Left ventricle myocardium inferior (tissue), 1 donor: ENCODE measurements around the gene CALML6. TPM values are rescaled to one million over a fixed set of nuclear protein-coding genes. Genes with fewer than 3 reads are reported as not detected.

ENCODE experiments used
- DNase-seq: peaks from one replicate; pipeline ENCODE4 v3.0.0-alpha.2; 2020
- H3K27ac ChIP-seq: fragments of 200-600 bp; replicated peaks from 2 replicates; pipeline ENCODE4 v1.8.0; 2021
- H3K27me3 ChIP-seq: fragments of 200-600 bp; 2 replicates; pipeline ENCODE4 v1.8.0; 2021; ENCODE audit warnings: low read depth
- H3K36me3 ChIP-seq: fragments of 200-600 bp; 2 replicates; pipeline ENCODE4 v1.8.0; 2021
- H3K4me1 ChIP-seq: fragments of 200-600 bp; 2 replicates; pipeline ENCODE4 v1.8.0; 2021
- H3K4me3 ChIP-seq: fragments of 200-600 bp; 2 replicates; pipeline ENCODE4 v1.8.0; 2021; ENCODE audit warnings: mild to moderate bottlenecking, moderate library complexity
- H3K9me3 ChIP-seq: fragments of 200-600 bp; replicated peaks from 2 replicates; pipeline ENCODE4 v1.8.0; 2021
- intact Hi-C: fragments of 100-400 bp; cut with micrococcal nuclease; formaldehyde crosslinking; loops from one replicate; pipeline ENCODE4 v1.11.0; 2022
- total RNA-seq: library from RNA; stranded (reverse); fragmentation: NEBNext Ultra II Directional; extraction: Animal tissue kit (Norgen Biotek cat#: 25700); gene quantifications from one replicate; pipeline ENCODE4 v1.2.1, GENCODE V29; 2021
- TF ChIP-seq, protein P1 (sequence below): fragments of 200-600 bp; IDR thresholded peaks from 2 replicates; pipeline ENCODE4 v1.8.0; 2021; ENCODE audit warnings: antibody characterized with exemption, mild to moderate bottlenecking, borderline replicate concordance
- donor health status: DM: no; HTN: yes; CAD: no; lungs with severe emphysema.

Gene CALML6
- total RNA-seq, 1 donor from 2014 or later: not detected

DNA sequence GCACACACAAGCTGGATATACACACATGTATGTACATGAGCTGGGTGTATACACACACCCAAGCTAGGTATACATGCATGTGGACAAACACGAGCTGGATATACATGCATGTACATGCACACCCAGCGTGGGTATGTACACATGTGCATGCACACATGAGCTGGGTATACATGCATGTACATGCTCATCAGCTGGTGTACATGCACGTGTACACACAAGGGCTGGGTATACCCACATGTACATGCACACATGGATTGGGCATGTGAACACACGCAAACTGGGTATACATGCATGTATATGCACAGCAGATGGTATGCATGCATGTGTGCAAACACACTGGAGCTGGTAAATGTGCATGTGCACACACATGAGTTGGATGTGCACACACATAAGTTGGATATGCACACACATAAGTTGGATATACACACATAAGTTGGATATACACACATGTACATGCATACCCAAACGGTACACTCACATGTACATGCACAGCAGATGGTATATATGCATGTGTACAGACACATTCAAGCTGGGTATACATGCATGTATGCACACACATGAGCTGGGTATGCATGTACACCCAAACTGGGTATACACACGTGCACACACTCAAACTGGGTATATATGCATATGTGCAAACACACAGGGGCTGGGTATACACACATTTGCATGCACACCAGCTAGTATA is 16.7 kb upstream of the CALML6 start:
- intact Hi-C loops: no loop called here
- no peak overlapping the region for H3K4me3 ChIP-seq

DNA sequence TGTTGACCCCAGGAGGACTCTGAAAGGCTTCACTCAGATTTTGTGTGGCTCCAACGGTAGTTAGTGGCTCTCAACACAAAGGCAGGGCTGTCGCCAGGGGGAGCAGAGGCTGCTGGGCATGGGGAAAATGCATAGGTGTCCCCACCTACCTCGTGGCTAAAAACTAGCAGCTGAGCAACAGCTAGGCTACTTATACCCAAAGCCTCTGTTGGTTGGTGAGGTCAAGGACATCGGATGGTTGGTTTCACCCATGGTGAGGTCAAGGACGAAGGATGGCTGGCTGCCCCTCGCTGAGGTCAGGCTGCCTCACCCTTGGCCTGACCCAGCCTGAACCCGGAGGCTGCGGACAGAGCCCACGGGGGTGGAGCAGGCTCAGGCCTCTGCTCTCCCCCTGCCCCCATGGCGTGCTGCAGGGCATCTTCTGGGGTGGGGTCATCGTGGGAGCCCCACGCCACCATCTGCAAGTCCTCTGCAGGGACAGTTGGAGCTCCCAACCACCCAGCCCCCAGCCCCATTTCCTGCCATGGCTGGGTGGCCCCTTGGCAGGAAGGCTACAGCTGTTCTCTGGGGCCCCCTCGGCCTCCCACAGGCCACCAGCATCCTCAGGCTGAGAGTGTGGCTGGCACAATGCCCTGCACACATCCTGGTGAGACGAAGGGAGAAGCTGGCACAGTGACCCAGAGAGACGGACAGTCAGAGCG is 15.6 kb upstream of the CALML6 start:
- no peaks in the 10 kb centered on the region for H3K9me3 ChIP-seq

More for the DNA sequence above, 16.7 kb upstream of the CALML6 start:
- TF ChIP-seq, protein P1, sequence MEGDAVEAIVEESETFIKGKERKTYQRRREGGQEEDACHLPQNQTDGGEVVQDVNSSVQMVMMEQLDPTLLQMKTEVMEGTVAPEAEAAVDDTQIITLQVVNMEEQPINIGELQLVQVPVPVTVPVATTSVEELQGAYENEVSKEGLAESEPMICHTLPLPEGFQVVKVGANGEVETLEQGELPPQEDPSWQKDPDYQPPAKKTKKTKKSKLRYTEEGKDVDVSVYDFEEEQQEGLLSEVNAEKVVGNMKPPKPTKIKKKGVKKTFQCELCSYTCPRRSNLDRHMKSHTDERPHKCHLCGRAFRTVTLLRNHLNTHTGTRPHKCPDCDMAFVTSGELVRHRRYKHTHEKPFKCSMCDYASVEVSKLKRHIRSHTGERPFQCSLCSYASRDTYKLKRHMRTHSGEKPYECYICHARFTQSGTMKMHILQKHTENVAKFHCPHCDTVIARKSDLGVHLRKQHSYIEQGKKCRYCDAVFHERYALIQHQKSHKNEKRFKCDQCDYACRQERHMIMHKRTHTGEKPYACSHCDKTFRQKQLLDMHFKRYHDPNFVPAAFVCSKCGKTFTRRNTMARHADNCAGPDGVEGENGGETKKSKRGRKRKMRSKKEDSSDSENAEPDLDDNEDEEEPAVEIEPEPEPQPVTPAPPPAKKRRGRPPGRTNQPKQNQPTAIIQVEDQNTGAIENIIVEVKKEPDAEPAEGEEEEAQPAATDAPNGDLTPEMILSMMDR: no peak
- H3K36me3 ChIP-seq: no peaks in the 10 kb centered on the region
- H3K27me3 ChIP-seq: no peaks in the 10 kb centered on the region
- no peak overlapping the region for H3K27ac ChIP-seq
- H3K4me1 ChIP-seq: peaks cover 22% of the 10 kb centered on the region
- DNase-seq: no peak
- H3K9me3 ChIP-seq: no peaks in the 10 kb centered on the region

DNA sequence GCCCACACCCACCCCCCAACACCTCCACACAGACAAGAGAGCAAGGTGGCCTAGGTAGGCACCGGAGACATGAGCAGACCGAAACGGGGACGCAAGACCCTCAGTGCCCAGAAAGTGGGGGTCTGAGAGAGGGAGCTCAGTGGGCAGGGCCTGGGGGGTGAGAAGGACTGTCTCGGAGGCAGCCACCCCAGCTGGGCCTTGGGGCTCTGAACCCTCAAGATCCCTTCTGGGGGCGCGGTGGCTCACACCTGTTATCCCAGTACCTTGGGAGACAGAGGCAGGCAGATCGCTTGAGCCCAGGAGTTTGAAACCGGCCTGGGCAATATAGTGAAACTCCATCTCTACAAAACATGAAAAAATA is 15.1 kb upstream of the CALML6 start:
- DNase-seq: no peak
- Histone ChIP-seq H3K27ac (no peak overlapping the region), H3K4me1 (peaks cover 9% of the 10 kb centered on the region), H3K4me3 (no peak overlapping the region), H3K27me3 (no peaks in the 10 kb centered on the region), H3K36me3 (no peaks in the 10 kb centered on the region), H3K9me3 (no peaks in the 10 kb centered on the region)
- TF ChIP-seq, protein P1: no peak
- intact Hi-C loops: loop anchor here (10.0 kb wide), 1 partner anchor 135 kb away; no protein-coding TSS in a partner anchor

More for the DNA sequence above, 15.6 kb upstream of the CALML6 start:
- H3K27ac ChIP-seq: no peak overlapping the region
- H3K36me3 ChIP-seq: no peaks in the 10 kb centered on the region
- H3K4me3 ChIP-seq: no peak overlapping the region
- peaks cover 14% of the 10 kb centered on the region for H3K4me1 ChIP-seq
- no peaks in the 10 kb centered on the region for H3K27me3 ChIP-seq
- DNase-seq: no peak
- TF ChIP-seq, protein P1: no peak
- intact Hi-C loops: no loop called here

DNA sequence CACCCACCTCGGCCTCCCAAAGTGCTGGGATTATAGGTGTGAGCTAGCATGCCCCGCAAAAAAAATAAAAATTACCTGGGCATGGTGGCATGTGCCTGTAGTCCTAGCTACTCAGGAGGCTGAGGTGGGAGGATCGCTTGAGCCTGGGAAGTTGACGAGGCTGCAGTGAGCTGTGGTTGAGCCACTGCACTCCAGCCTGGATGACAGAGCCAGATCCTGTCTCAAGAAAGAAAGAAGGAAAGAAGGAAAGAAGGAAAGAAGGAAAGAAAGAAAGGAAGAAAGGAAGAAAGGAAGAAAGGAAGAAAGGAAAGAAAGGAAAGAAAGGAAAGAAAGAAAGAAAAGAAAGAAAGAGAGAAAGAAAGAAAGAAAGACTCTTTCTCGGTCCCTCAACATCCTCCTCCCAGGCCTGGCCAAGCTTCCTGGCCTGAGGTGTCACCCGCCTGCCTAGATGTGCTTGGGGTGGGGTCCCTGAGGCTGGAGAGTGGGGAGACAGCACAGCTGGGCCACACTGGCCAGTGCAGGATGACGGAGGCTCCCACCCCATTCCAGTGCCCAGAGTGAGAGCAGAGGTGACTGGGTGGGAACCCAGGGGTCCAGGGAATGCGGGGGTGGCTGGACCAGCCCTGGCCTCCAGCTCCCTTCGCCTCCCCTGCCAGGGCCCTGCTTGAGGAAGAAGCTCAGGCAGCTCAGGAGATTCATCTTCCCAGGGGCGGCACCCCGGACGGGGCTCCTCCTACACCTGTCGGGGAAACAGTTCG is 14.0 kb upstream of the CALML6 start:
- intact Hi-C loops: loop anchor here (10.0 kb wide), 1 partner anchor 136 kb away; no protein-coding TSS in a partner anchor
- no peak overlapping the region for H3K27ac ChIP-seq
- TF ChIP-seq, protein P1: no peak

DNA sequence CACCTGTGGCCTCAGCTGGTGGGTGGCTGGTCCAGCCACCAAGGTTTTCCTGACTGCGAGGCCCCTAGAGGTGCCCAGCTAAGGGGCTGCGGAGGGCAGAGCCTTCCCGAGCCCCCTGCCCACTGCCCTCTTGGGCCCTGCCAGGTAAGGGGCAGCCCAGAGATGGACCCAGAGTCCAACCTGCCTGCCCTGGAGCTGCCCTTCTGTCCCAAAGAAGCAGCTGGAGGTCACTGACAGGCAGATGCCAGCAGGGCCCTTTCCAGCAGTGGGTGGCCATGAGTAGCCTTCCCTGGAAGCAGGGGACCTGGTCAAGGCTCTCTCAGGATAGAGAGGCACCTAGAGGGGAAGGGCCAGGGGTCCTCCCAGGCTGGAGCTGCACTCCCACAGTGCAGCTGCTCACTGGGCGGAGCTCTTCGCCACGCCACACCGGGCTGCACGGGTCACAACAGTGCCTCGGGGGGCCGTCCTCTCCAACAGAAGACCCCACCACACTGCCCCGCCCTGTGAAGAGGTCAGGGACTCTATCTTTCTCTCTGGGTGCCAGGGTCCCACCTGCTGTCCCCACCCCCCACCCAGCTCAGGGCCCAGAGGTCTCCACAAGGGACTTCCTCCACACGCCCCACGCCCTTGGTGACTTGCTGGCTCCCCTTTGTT is 13.3 kb upstream of the CALML6 start:
- intact Hi-C loops: loop anchor here (10.0 kb wide), 1 partner anchor 137 kb away; no protein-coding TSS in a partner anchor
- DNase-seq: no peak
- TF ChIP-seq, protein P1: no peak

More for the DNA sequence above, 14.0 kb upstream of the CALML6 start:
- Histone ChIP-seq H3K36me3 (no peaks in the 10 kb centered on the region), H3K9me3 (no peaks in the 10 kb centered on the region), H3K4me3 (no peak overlapping the region), H3K27me3 (no peaks in the 10 kb centered on the region), H3K4me1 (peaks cover 5% of the 10 kb centered on the region)
- no peak for DNase-seq

More for the DNA sequence above, 13.3 kb upstream of the CALML6 start:
- Histone ChIP-seq H3K27me3 (no peaks in the 10 kb centered on the region), H3K36me3 (no peaks in the 10 kb centered on the region), H3K9me3 (no peaks in the 10 kb centered on the region), H3K27ac (no peak overlapping the region), H3K4me1 (peaks cover 12% of the 10 kb centered on the region), H3K4me3 (no peak overlapping the region)
